Adrenal gland (tissue), 12 donors: ENCODE results near the gene RARB. TPM values are rescaled to one million over a fixed set of nuclear protein-coding genes. Genes with fewer than 3 reads are reported as not detected.

Experiments used
- DNase-seq, 7 donors: peaks; one replicate each; pipeline ENCODE4 v3.0.0-alpha.2; 2019 to 2020
- H3K27ac ChIP-seq, 5 donors: fragments of 200-600 bp; sonication (generic) in 4 of 5; 1 replicate in 3 of 5; 2 replicates in 2 of 5; pipeline versions ENCODE4 v1.5.1 to v1.8.0; 2016 to 2020; ENCODE audit warnings: mild to moderate bottlenecking in 1 of 5
- H3K27me3 ChIP-seq: fragments of 200-600 bp; 2 replicates; pipeline ENCODE4 v1.8.0; 2021
- H3K36me3 ChIP-seq, 2 donors: fragments of 200-600 bp; replicated peaks in 1 of 2; 1 replicate in 1 of 2; 2 replicates in 1 of 2; pipeline versions ENCODE4 v1.5.1 to v1.8.0; 2018 to 2022
- H3K4me1 ChIP-seq, 2 donors: fragments of 200-600 bp; replicated peaks in 1 of 2; 1 replicate in 1 of 2; 2 replicates in 1 of 2; pipeline versions ENCODE4 v1.5.1 to v1.8.0; 2018 to 2021
- H3K4me3 ChIP-seq, 4 donors: fragments of 200-600 bp; sonication (generic) in 3 of 4; one replicate each; pipeline ENCODE4 v1.5.1; 2016 to 2018
- H3K9me3 ChIP-seq, 3 donors: fragments of 200-600 bp; sonication (generic) in 1 of 3; replicated peaks in 1 of 3; 1 replicate in 2 of 3; 2 replicates in 1 of 3; pipeline versions ENCODE4 v1.5.1 to v1.8.0; 2016 to 2021
- POLR2A ChIP-seq, 2 donors: fragments of 450-650 bp; IDR thresholded peaks; one replicate each; pipeline ENCODE4 v1.6.1; 2017; ENCODE audit warnings: antibody characterized with exemption in 2 of 2, mild to moderate bottlenecking in 2 of 2, moderate library complexity in 1 of 2
- WGBS, 4 donors: extraction: QIAGEN DNeasy Blood & Tissue Kit in 2 of 4; methylation state at CpG; one replicate each; pipeline versions ENCODE4 v1.1.5 to v1.1.7; 2013 to 2017; 5-methylcytosine and 5-hydroxymethylcytosine counted together
- intact Hi-C, 2 donors: fragments of 100-400 bp; cut with DNase I; formaldehyde crosslinking; loops; one replicate each; pipeline versions ENCODE4 v1.14.1 to v1.15.0; 2022 to 2023
- polyA plus RNA-seq, 3 donors: library from polyadenylated mRNA; stranded (reverse); fragments of 200-250 nt in 2 of 3; fragments of 350-450 nt in 1 of 3; fragmentation: Illumina TruSeq in 1 of 3; extraction: RNeasy Lipid Tissue Mini Kit (QIAGEN cat#74804) in 1 of 3; gene quantifications; one replicate each; pipeline ENCODE4 v1.2.3, GENCODE V29; 2013 to 2014
- total RNA-seq, 9 donors: library from RNA; depleted of rRNA in 4 of 9; stranded (reverse); fragments of >200 nt in 4 of 9; fragments of 120-200 nt in 1 of 9; fragmentation: NEBNext Ultra II Directional in 1 of 9; extraction: Animal tissue kit (Norgen Biotek cat#: 25700) in 1 of 9; gene quantifications; one replicate each; pipeline versions ENCODE4 v1.1.0 to v1.2.4, GENCODE V29; 2013 to 2023
- TF ChIP-seq, protein P1 (sequence below), 6 experiments: fragments of 450-650 bp in 4 of 6; fragments of 200-600 bp in 2 of 6; sonication (generic) in 1 of 6; IDR thresholded peaks; 1 replicate in 5 of 6; 2 replicates in 1 of 6; pipeline versions ENCODE4 v1.5.1 to v1.8.0; 2016 to 2021; ENCODE audit warnings: antibody characterized with exemption in 6 of 6, mild to moderate bottlenecking in 2 of 6, moderate library complexity in 1 of 6
- donor health status: healthy with polysubstance abuse.
- donor health status: Bipolar disorder and iron deficiency.
- donor health status: DM: yes; HTN: yes; CAD: no.
- donor health status: DM: no; HTN: no; CAD: no.
- donor health status: DM: no; HTN: no; CAD: no.
- donor health status: DM: yes; HTN: yes; CAD: no.

The RARB gene
- total and polyA plus RNA-seq, 12 donors, result 1.7 to 23.3 (median 9.7) TPM

DNA sequence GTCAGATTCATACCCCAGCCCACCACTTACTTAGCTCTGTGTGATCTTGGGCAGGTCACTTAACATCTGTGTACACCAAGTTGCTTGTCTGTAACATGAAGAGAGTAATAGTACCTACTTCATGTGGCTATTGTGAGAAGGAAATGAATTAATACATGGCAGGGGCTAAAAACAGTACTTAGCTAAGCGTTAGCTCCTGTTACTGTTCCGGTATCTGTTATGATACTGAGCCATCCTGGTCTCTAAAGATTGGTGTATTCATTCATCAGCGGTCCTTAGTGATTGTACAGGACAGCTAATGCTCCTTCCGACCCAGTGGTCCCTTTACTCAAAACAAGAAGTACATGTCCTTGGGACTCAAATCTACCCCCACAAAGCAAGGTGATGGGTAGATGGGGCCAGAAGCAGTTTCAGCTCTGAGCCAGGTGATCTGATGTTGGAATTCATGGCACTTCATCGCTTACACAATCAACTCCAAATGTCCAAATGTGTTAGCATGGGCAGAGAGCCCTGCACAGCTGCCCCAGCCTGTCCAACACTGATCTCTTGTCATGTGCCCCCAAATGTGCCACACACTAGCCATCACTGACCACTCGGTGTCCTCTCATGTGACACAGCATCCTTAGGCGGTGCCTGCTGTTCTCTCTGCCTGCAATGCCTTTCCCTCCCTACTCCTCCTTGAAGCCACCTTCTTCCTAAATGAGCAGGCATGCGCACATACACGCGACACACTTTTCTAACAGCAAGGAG lies 84.1 kb downstream of the RARB start:
- TF ChIP-seq, protein P1, sequence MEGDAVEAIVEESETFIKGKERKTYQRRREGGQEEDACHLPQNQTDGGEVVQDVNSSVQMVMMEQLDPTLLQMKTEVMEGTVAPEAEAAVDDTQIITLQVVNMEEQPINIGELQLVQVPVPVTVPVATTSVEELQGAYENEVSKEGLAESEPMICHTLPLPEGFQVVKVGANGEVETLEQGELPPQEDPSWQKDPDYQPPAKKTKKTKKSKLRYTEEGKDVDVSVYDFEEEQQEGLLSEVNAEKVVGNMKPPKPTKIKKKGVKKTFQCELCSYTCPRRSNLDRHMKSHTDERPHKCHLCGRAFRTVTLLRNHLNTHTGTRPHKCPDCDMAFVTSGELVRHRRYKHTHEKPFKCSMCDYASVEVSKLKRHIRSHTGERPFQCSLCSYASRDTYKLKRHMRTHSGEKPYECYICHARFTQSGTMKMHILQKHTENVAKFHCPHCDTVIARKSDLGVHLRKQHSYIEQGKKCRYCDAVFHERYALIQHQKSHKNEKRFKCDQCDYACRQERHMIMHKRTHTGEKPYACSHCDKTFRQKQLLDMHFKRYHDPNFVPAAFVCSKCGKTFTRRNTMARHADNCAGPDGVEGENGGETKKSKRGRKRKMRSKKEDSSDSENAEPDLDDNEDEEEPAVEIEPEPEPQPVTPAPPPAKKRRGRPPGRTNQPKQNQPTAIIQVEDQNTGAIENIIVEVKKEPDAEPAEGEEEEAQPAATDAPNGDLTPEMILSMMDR (IDR thresholded peaks at IDR 0.05), result no peak
- no peak for TF ChIP-seq POLR2A (IDR thresholded peaks at IDR 0.05)
- H3K4me3 ChIP-seq, result no peak overlapping the region
- no peaks in the 10 kb centered on the region for H3K27me3 ChIP-seq
- H3K4me1 ChIP-seq, result peaks cover 0 to 11% of the 10 kb centered on the region in 2 donors
- H3K36me3 ChIP-seq, result no peaks in the 10 kb centered on the region
- DNase-seq, result no peak
- 90 to 94% (median 93%) methylated on average over 10 of the region's 10 CpGs for WGBS, 4 donors
- no peaks in the 10 kb centered on the region for H3K9me3 ChIP-seq
- intact Hi-C loops, result no loop called here
- no peak overlapping the region for H3K27ac ChIP-seq

DNA sequence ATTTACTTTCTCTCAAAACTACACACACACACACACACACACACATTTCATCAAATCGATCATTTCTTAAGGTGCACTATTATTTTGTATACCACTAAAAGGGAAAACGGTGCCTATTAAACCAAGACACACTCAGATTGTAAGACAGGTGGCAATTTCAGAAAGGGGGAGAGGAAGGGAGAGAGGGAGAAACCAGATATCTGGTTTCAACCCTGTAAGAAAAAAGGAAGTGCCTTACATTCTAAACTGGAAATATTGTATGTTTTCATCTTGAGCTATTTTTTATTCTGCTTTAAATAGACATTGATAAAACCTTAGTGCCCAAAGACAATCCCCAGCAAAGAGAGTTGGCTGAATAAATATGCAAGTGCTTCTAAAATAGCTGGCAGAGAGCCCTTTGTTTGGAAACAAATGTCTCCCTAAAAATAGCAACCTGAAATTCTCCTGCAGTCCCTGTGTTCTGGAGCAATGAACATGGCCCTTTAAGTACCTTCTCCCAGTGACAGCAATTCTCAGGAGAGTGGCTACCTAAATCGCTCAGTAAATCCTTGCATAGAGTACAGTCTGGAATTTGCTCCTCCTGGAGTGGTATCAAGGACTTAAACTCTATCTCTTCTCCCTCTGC lies 85.7 kb downstream of the RARB start:
- WGBS, 4 donors, result 45 to 61% (median 47%) methylated on average over 3 of the region's 3 CpGs
- H3K4me3 ChIP-seq, result no peak overlapping the region
- intact Hi-C loops, result no loop called here
- TF ChIP-seq, protein P1 (IDR thresholded peaks at IDR 0.05), result no peak
- no peak for TF ChIP-seq POLR2A (IDR thresholded peaks at IDR 0.05)
- H3K27me3 ChIP-seq, result no peaks in the 10 kb centered on the region
- peaks cover 0 to 11% of the 10 kb centered on the region in 2 donors for H3K4me1 ChIP-seq
- no peak for DNase-seq
- H3K9me3 ChIP-seq, result no peaks in the 10 kb centered on the region
- no peaks in the 10 kb centered on the region for H3K36me3 ChIP-seq
- H3K27ac ChIP-seq, result no peak overlapping the region

DNA sequence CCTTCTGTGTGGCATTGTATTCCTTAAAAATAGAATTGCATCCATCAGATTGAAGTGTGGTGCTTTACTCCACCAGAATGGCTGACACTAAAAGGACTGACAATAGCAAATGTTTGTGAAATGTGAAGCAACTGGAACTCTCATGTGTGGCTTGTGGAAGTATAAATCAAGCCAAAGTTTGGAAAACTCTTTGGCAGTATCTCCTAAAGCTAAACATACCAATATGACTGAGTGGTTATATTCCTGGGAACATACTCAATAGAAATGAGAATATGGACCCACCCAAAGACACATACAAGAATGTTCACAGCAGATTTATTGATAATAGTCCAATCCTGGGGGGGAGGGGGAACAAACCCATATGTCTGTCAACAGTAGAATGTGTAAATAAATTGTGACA lies 87.1 kb downstream of the RARB start:
- Histone ChIP-seq H3K4me1 (peaks cover 0 to 11% of the 10 kb centered on the region in 2 donors), H3K36me3 (no peaks in the 10 kb centered on the region), H3K27me3 (no peaks in the 10 kb centered on the region), H3K4me3 (no peak overlapping the region), H3K9me3 (no peaks in the 10 kb centered on the region), H3K27ac (no peak overlapping the region)
- no peak for DNase-seq
- no peak for TF ChIP-seq POLR2A (IDR thresholded peaks at IDR 0.05)
- TF ChIP-seq, protein P1 (IDR thresholded peaks at IDR 0.05), result no peak
- intact Hi-C loops, result no loop called here

DNA sequence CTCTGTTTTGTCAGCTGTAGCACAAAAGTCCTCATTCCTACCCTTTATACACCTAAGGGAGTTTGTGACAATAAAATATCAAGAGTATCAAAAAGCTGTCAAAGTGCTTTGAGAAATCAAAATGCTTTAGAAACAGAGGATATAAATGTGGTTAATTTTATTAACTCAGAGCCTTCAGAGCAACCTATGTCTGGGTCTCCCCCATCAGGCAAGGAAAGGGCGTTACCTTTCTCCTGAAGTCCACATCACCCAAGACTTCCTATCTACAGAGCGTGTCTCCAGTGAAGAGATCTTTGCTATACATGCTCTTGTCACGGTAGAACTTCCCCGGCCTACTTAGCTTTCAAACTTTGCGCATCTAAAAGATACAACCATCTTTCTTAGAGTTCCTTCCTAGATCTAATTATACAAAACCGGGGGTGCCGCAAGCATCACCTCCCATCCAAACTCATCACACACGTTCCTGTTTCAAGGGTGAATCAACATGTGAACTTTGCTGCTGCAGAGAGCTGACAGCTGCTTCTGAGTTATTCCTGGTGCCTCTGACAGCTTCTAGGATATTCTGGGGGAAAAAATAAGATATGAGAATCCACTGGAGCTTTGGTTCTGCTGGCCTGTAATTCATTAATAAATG lies 93.0 kb downstream of the RARB start:
- no peak for TF ChIP-seq POLR2A (IDR thresholded peaks at IDR 0.05)
- TF ChIP-seq, protein P1 (IDR thresholded peaks at IDR 0.05), result no peak
- 82 to 90% (median 85%) methylated on average over 8 of the region's 8 CpGs for WGBS, 4 donors
- H3K4me3 ChIP-seq, result no peak overlapping the region
- no peak overlapping the region for H3K27ac ChIP-seq
- H3K36me3 ChIP-seq, result no peaks in the 10 kb centered on the region
- no peaks in the 10 kb centered on the region for H3K4me1 ChIP-seq
- no peaks in the 10 kb centered on the region for H3K27me3 ChIP-seq
- no peak for DNase-seq
- no peaks in the 10 kb centered on the region for H3K9me3 ChIP-seq
- intact Hi-C loops, result no loop called here
